ENCODE measurements around the gene APOD.

GRCh38 chr3:195565716-195566115 lies 18.0 kb downstream of the APOD start:
- no peak for TF ChIP-seq GATA3 (IDR thresholded peaks at IDR 0.05; ENCODE audit: low read depth, low read length)
- TF ChIP-seq GATA2 (IDR thresholded peaks at IDR 0.05; ENCODE audit: low read depth, low read length): no peak

Measured in SH-SY5Y (cell line).